Left ventricle myocardium inferior (tissue), 1 donor: ENCODE results near the gene ACSS2. TPM values are rescaled to one million over a fixed set of nuclear protein-coding genes. Genes with fewer than 3 reads are reported as not detected.
"Not testable (repeated sequence)": the region's sequence is repeated elsewhere in the genome, so short reads cannot be mapped to it uniquely, and the experiment has no call there.

Experiments
- DNase-seq: peaks from one replicate; pipeline ENCODE4 v3.0.0-alpha.2; 2020
- H3K27ac ChIP-seq: fragments of 200-600 bp; replicated peaks from 2 replicates; pipeline ENCODE4 v1.8.0; 2021
- H3K27me3 ChIP-seq: fragments of 200-600 bp; 2 replicates; pipeline ENCODE4 v1.8.0; 2021; ENCODE audit warnings: low read depth
- H3K36me3 ChIP-seq: fragments of 200-600 bp; 2 replicates; pipeline ENCODE4 v1.8.0; 2021
- H3K4me1 ChIP-seq: fragments of 200-600 bp; 2 replicates; pipeline ENCODE4 v1.8.0; 2021
- H3K4me3 ChIP-seq: fragments of 200-600 bp; 2 replicates; pipeline ENCODE4 v1.8.0; 2021; ENCODE audit warnings: mild to moderate bottlenecking, moderate library complexity
- H3K9me3 ChIP-seq: fragments of 200-600 bp; replicated peaks from 2 replicates; pipeline ENCODE4 v1.8.0; 2021
- intact Hi-C: fragments of 100-400 bp; cut with micrococcal nuclease; formaldehyde crosslinking; loops from one replicate; pipeline ENCODE4 v1.11.0; 2022
- total RNA-seq: library from RNA; stranded (reverse); fragmentation: NEBNext Ultra II Directional; extraction: Animal tissue kit (Norgen Biotek cat#: 25700); gene quantifications from one replicate; pipeline ENCODE4 v1.2.1, GENCODE V29; 2021
- TF ChIP-seq, protein P1 (sequence below): fragments of 200-600 bp; IDR thresholded peaks from 2 replicates; pipeline ENCODE4 v1.8.0; 2021; ENCODE audit warnings: antibody characterized with exemption, mild to moderate bottlenecking, borderline replicate concordance
- donor health status: DM: no; HTN: yes; CAD: no; lungs with severe emphysema.

The ACSS2 gene
- total RNA-seq, 1 donor from 2014 or later, result 101 TPM

DNA sequence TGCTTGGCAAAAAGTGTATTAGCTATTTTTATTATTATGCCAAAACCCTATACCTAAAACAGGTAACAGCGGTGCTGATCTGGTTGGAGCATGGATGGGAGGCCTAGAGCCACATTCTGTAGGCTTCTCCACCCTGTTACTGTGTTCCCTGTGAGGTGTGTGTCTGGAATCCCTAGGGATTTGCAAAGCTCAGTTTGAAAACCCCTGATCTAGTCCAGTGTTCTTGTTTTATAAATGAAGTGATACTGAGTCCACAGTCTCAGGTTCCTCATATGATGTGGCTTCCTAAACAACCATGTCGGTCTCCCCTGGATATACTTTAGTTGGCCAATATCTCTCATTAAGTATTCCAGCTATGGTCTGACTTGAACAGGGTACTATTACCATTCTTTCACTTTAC lies 16.3 kb downstream of the ACSS2 start:
- no peaks in the 10 kb centered on the region for H3K27me3 ChIP-seq
- intact Hi-C loops, result no loop called here
- no peak overlapping the region for H3K4me3 ChIP-seq
- no peaks in the 10 kb centered on the region for H3K36me3 ChIP-seq
- DNase-seq, result no peak
- no peak overlapping the region for H3K27ac ChIP-seq
- TF ChIP-seq, protein P1, sequence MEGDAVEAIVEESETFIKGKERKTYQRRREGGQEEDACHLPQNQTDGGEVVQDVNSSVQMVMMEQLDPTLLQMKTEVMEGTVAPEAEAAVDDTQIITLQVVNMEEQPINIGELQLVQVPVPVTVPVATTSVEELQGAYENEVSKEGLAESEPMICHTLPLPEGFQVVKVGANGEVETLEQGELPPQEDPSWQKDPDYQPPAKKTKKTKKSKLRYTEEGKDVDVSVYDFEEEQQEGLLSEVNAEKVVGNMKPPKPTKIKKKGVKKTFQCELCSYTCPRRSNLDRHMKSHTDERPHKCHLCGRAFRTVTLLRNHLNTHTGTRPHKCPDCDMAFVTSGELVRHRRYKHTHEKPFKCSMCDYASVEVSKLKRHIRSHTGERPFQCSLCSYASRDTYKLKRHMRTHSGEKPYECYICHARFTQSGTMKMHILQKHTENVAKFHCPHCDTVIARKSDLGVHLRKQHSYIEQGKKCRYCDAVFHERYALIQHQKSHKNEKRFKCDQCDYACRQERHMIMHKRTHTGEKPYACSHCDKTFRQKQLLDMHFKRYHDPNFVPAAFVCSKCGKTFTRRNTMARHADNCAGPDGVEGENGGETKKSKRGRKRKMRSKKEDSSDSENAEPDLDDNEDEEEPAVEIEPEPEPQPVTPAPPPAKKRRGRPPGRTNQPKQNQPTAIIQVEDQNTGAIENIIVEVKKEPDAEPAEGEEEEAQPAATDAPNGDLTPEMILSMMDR, result no peak
- no peaks in the 10 kb centered on the region for H3K9me3 ChIP-seq
- peaks cover 77% of the 10 kb centered on the region for H3K4me1 ChIP-seq

DNA sequence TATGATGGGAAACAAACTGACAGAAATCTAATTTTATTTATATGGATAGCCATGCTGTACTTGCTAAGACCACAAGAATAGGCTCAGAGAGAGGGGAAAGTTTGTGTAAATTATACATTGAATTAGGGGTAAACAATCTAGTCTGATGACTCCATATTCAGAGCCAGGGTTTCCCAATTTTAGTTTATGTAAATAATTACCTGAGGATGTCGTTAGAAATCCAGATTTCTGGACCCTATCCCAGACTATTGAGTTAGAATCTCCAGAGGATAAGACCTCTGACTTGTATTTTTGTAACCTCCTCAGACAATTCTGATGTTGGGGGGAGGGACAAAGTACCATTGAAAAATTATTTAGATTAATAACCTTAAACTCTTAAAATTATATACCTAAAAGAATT lies 18.3 kb downstream of the ACSS2 start:
- TF ChIP-seq, protein P1, result no peak
- H3K36me3 ChIP-seq, result no peaks in the 10 kb centered on the region
- intact Hi-C loops, result no loop called here
- no peak for DNase-seq
- no peaks in the 10 kb centered on the region for H3K9me3 ChIP-seq
- no peak overlapping the region for H3K4me3 ChIP-seq
- no peak overlapping the region for H3K27ac ChIP-seq
- H3K27me3 ChIP-seq, result no peaks in the 10 kb centered on the region
- H3K4me1 ChIP-seq, result peaks cover 71% of the 10 kb centered on the region

DNA sequence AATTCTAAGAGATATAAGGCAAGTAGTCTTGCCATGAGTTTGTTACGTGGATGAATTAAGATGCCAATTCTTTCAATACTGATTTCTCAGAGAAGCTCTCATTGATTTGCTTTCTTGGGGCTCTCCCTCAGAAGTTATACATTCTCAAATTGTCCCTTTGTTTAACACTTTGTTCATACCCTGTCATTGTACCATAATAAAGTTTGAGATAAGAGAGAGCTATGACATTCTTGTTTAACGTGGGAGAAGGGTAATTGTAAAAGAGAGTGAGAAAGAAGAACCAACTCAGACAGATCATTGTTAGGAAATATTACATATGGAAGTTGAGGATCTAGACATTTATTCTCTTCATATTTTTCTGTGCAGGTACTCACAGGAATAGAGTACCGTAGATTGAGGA lies 19.1 kb downstream of the ACSS2 start:
- intact Hi-C loops, result no loop called here
- no peaks in the 10 kb centered on the region for H3K9me3 ChIP-seq
- no peak overlapping the region for H3K4me3 ChIP-seq
- H3K27me3 ChIP-seq, result no peaks in the 10 kb centered on the region
- no peak for DNase-seq
- peaks cover 71% of the 10 kb centered on the region for H3K4me1 ChIP-seq
- H3K27ac ChIP-seq, result peak overlapping the region; percentile 71
- TF ChIP-seq, protein P1, result no peak
- H3K36me3 ChIP-seq, result no peaks in the 10 kb centered on the region

DNA sequence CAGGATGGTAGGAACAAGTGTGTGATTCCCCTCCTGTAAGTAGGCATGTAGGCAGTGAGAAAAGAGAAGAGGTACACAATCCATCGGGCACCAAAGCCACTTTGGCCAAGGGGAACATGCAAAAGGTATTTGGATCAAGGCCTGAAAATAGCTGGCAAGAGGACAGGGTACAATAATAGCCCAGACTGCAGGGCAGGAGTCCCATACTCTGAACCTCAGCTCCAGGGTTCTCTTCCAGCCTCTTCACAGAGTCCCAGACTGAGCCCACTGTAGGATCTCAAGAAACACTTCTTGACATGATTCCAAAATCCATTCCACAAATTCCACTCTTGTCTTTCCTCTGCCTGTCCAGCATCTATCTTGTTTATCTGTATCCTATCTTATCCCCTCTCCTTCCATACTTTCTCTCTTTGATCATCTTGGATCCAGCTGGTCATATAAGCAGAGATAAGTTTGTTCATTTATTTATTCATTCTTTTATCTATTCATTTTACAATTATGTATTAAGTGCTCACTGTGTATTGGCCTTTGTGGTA lies 19.7 kb downstream of the ACSS2 start:
- Histone ChIP-seq H3K27ac (peak overlapping the region; percentile 71), H3K27me3 (no peaks in the 10 kb centered on the region), H3K9me3 (no peaks in the 10 kb centered on the region), H3K4me1 (peaks cover 71% of the 10 kb centered on the region), H3K36me3 (peaks cover 5% of the 10 kb centered on the region), H3K4me3 (no peak overlapping the region)
- TF ChIP-seq, protein P1, result no peak
- DNase-seq, result no peak
- intact Hi-C loops, result no loop called here

DNA sequence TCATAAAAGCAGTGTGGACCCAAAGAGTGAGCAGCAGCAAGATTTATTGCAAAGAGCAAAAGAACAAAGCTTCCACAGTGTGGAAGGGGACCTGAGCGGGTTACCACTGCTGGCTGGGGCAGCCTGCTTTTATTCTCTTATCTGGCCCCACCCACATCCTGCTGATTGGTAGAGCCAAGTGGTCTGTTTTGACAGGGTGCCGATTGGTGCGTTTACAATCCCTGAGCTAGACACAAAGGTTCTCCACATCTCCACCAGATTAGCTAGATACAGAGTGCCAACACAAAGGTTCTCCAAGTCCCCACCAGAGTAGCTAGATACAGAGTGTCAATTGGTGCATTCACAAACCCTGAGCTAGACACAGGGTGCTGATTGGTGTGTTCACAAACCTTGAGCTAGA lies 21.7 kb downstream of the ACSS2 start:
- H3K4me3 ChIP-seq, H3K27ac ChIP-seq, H3K27me3 ChIP-seq, DNase-seq, H3K9me3 ChIP-seq, intact Hi-C loops: not testable (repeated sequence)
- Histone ChIP-seq H3K36me3 (peaks cover 11% of the 10 kb centered on the region), H3K4me1 (peaks cover 62% of the 10 kb centered on the region)

DNA sequence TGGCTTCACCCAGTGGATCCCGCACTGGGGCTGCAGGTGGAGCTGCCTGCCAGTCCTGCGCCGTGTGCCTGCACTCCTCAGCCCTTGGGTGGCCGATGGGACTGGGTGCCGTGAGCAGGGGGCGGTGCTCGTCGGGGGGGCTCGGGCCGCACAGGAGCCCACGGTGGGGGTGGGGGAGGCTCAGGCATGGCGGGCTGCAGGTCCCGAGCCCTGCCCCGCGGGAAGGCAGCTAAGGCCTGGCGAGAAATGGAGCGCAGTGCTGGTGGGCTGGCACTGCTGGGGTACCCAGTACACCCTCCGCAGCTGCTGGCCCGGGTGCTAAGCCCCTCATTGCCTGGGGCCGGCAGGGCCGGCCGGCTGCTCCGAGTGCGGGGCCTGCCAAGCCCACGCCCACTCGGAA lies 22.3 kb downstream of the ACSS2 start:
- Histone ChIP-seq H3K27ac (peak overlapping the region; percentile 67), H3K36me3 (peaks cover 11% of the 10 kb centered on the region), H3K4me1 (peaks cover 68% of the 10 kb centered on the region)
- H3K9me3 ChIP-seq, H3K4me3 ChIP-seq, H3K27me3 ChIP-seq, DNase-seq, intact Hi-C loops: not testable (repeated sequence)
